ENCODE data around the gene MOSMO.
"Not testable (repeated sequence)": the region's sequence is repeated elsewhere in the genome, so short reads cannot be mapped to it uniquely, and the experiment has no call there.

MOSMO gene

GRCh38 chr16:22023505-22023904, 15.6 kb downstream of the MOSMO start:
- TF ChIP-seq CTCF (IDR thresholded peaks at IDR 0.05; ENCODE audit: low read depth, low read length) = no peak

GRCh38 chr16:22024785-22025184, 16.9 kb downstream of the MOSMO start:
- H3K4me3 ChIP-seq (ENCODE audit: low read depth, low read length) = not testable (repeated sequence)

More at GRCh38 chr16:22023505-22023904, 15.6 kb downstream of the MOSMO start:
- no peak overlapping the region for H3K4me3 ChIP-seq (ENCODE audit: low read depth, low read length)

- no peak for TF ChIP-seq CTCF (IDR thresholded peaks at IDR 0.05; ENCODE audit: low read depth, low read length)
- no peak overlapping the region for H3K4me3 ChIP-seq (ENCODE audit: low read depth, low read length)
Measured at GRCh38 chr16:22027633-22028032, 19.7 kb downstream of the MOSMO start.

- TF ChIP-seq CTCF (IDR thresholded peaks at IDR 0.05; ENCODE audit: low read depth, low read length) = no peak
- H3K4me3 ChIP-seq (ENCODE audit: low read depth, low read length) = no peak overlapping the region
Measured at GRCh38 chr16:22029632-22030031, 21.7 kb downstream of the MOSMO start.

GRCh38 chr16:22030087-22030812, 22.3 kb downstream of the MOSMO start:
- H3K4me3 ChIP-seq (ENCODE audit: low read depth, low read length) = no peak overlapping the region
- no peak for TF ChIP-seq CTCF (IDR thresholded peaks at IDR 0.05; ENCODE audit: low read depth, low read length)

GRCh38 chr16:22031483-22032083, 23.7 kb downstream of the MOSMO start:
- no peak for TF ChIP-seq CTCF (IDR thresholded peaks at IDR 0.05; ENCODE audit: low read depth, low read length)
- H3K4me3 ChIP-seq (ENCODE audit: low read depth, low read length) = no peak overlapping the region

DNA sequence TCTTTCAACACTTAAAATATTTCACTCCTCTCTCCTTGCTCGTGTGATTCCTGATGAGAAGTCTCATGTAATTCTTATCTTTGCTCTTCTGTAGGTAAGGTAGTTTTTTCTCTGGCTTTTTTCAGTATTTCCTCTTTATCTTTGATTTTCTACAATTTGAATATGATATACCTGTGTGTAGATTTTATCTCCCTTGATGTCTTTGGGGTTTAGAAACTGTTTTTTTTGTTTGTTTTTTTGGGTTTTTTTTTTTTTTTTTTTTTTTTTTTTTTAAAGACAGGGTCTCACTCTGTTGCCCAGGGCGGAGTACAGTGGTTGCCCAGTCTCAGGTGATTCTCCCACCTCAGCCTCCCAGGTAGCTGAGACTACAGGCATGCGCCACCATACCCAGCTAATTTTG, 26.6 kb downstream of the MOSMO start:
- no peak overlapping the region for H3K4me3 ChIP-seq (ENCODE audit: low read depth, low read length)
- no peak for TF ChIP-seq CTCF (IDR thresholded peaks at IDR 0.05; ENCODE audit: low read depth, low read length)
